GM21529 (cell line): ENCODE results near the gene IFT25.
"Not testable (repeated sequence)": the region's sequence is repeated elsewhere in the genome, so short reads cannot be mapped to it uniquely, and the experiment has no call there.

Experiments used
- ATAC-seq: cut with Tn5 transposase; IDR thresholded peaks from one replicate; pipeline ENCODE4 v1.9.1; 2021; ENCODE audit not compliant: unreplicated experiment

The IFT25 gene

DNA sequence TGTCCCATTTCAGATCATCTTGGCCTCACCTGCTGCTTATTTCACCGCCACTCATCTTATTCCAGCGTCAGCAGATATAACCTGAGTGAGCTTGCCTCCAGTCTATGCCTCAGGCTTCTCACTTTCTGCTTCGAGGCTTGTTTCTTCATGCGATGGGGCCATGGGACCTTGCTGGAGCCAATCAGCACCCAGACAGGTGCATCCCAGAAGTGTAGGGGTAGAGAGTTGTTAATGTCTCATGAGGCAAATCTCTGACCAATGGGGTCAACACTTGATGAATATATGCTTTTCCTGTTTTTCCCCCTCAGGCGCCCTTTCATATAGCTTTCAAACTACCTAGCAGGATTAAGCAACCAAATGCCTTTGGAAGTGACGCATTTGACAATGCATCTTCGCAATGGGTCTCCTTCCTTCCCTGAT lies 55.0 kb downstream of the IFT25 start:
- ATAC-seq, result peak; percentile 17

DNA sequence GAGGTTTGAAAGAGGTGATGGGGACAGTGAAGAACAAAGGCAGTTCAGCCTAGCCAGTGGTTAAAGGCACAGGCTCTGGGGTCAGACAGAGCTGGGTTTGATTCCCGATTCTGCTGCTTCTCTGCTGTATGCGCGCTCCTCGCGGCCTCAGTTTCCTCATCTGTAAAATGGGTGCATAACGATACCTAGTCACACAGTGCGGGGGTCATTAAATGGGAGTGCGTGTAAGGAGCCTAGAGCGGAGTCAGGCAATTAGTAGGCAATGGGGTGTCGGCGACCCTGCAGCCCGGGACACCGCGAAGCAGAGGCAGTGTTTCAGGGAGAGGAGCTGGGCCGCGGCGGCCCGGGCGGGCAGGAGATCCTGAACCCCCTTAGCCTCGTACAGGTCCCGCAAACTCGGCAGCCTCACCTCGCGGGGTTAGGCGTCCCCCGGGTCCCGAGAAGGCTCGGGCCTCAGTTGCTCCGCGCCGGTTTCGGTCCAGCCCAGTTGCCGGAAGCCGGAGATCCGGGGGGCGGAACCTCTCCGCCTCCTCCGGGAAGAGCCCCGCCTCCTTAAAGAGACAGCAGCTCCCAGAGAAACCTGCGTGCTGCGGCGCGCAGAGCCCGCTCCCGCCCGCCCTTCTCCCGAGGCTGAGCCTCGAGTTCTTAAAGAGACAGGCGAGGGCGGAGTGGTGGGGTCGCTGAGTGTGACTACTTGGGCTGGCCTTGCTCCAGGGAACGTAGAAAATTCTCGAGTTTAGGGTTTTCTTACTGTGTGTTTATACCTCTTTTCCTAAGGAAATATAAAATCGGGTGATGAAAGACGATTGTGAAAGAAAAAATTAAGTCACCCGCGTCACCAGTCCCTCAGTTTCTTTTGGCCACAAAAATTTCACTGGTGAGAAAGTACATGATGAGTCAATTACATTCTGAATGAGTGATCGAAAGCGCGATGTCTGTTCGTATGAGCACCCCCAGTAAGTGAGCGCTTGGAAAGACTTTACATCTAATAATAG lies 55.9 kb downstream of the IFT25 start, which contains the start of gene YIPF1:
TSS of gene YIPF1 (minus strand) at position 494 of the 995 bp plus-strand sequence. CDS start 860 bp downstream, outside the sequence.
- ATAC-seq, result peak; percentile 83

DNA sequence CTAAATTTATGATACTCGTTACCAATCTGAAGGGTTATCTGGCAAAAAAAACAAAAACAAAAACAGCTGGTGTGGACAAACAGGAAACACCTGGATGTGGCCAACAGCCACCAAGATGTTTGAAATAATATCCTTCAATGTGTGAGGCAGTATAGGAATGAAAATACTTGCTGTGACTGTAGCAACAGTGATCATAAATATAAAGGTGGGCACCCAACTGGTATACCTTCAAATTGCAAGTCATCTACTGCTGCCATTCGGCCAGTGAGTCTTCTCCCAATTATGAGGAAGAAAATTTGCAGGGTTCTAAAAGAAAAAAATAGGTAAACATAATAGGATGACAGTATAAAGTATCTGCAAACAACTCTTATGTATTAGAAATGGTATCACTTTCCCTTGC lies 56.8 kb downstream of the IFT25 start:
- no peak for ATAC-seq

DNA sequence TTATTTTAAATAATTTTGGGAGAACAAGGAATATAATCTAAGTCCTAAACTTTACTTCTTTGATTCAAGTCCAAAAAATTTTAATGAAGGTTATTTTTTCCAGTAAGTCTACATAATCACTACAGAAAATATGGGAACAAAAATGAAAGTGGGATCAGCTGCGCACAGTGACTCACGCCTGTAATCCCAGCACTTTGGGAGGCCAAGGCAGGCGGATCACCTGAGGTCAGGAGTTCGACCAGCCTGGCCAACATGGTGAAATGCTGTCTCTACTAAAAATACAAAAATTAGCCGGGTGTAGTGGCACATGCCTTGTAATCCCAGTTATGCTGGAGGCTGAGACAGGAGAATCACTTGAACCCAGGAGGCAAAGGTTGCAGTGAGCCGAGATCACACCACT lies 61.9 kb downstream of the IFT25 start:
- not testable (repeated sequence) for ATAC-seq

DNA sequence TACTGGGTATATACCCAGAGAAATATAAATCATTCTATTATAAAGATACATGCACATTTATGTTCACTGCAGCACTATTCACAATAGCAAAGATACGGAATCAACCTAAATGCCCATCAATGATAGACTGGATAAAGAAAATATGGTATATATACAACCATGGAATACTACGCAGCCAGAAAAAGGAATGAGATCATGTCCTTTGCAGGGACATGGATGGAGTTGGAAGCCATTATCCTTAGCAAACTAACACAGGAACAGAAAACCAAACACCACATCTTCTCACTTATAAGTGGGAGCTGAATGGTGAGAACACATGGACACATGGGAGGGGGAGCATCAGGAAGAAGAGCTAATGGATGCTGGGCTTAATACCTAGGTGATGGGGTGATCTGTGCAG lies 63.6 kb downstream of the IFT25 start:
- not testable (repeated sequence) for ATAC-seq

DNA sequence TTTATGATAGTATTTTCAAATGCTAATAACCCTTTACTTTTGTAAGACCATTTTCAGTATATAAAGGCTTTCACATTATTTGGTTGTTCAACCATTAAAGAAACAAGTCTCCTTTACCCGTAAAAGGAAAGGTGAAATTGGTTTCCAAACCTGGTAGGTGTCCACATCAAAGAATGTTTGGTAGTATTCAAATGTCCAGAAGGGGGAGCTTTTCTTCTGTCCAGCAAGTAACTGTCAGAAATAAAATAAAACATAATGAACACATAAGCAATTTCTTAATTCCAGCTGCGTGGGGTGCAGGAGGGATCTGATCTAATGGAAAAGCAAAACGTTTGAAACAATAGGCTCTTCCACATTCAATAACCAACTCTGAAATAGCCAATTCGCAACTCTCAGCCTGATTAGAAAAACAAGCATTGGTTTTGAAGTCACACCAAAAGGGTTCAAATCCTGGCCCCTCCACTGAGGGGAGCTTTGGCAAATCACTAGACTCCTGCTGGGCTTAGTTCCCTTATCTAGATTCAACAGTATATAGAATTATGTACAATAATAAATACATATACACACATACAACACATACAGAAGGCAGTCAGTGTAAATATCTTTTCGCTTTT lies 66.9 kb downstream of the IFT25 start:
- ATAC-seq, result no peak

DNA sequence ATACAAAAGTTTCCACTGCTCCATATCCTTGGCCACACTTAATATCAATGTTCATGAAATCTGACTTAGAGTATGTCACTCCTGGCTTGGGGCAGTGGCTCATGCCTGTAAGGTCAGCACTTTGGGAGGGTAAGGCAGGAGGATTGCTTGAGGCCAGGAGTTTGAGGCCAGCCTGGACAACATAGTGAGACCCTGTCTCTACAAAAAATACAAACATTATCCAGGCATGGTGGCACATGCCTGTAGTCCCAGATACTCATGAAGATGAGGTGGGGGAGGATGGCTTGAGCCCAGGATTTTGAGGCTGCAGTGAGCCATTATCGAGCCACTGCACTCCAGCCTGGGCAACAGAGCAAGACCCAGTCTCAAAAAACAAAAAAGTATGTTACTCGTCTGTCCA lies 70.3 kb downstream of the IFT25 start:
- not testable (repeated sequence) for ATAC-seq

DNA sequence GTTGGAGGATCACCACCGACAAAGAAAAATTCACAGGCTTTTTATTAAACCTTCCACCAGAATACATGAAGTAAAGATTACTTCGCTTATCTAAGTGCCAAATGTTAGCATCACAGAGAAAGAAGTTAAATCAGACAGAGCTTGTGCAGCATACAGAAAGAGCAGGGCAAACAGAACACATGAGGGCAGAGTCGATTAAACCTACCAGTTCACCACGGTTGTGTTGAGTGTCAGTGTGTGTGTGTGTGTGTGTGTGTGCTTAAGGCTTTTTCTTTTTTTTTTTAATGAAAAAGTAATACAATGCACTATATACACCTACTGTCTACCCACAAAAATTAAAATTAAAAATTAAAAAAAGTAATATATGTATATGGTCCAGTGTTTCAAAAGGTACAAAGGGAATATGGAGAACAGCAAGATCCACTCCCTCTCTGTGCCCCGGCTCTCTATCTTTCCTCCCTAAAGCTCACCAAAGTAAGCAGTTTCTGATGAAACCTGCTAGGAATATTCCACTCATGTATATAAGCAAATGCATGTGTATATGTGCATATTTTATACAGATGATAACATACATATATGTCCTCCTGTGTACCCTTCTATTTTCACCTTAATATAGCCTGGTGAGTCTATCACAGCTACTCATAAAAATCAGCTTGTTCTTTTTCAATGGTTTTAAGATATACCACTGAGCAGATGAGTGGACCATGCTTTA lies 73.6 kb downstream of the IFT25 start:
- ATAC-seq, result no peak
